Small intestine (tissue), 7 donors: ENCODE measurements around the gene GPR45. TPM values are rescaled to one million over a fixed set of nuclear protein-coding genes. Genes with fewer than 3 reads are reported as not detected.

Experiments used
- DNase-seq, 2 donors: peaks; one replicate each; pipeline versions ENCODE4 v3.0.0 to v3.0.0-alpha.2; 2013
- FAIRE-seq: peaks from 2 replicates; lab custom pipeline; 2012; peaks lifted over from hg19 to GRCh38; lab: Jason Lieb, UNC
- H3K27ac ChIP-seq, 3 donors: one replicate each; pipeline ENCODE4 v1.5.1; 2013; ENCODE audit warnings: low read length in 2 of 3, mild to moderate bottlenecking in 2 of 3, control low read depth in 1 of 3, inconsistent platforms in 1 of 3, low read depth in 1 of 3, moderate library complexity in 1 of 3
- H3K27me3 ChIP-seq, 3 donors: one replicate each; pipeline ENCODE4 v1.6.1; 2013; ENCODE audit warnings: low read length in 3 of 3, inconsistent platforms in 1 of 3; ENCODE audit not compliant: control insufficient read depth in 3 of 3, insufficient read depth in 3 of 3
- H3K36me3 ChIP-seq, 3 donors: one replicate each; pipeline ENCODE4 v1.6.1; 2013; ENCODE audit warnings: low read length in 3 of 3, inconsistent platforms in 1 of 3, low read depth in 1 of 3, mild to moderate bottlenecking in 1 of 3, moderate library complexity in 1 of 3; ENCODE audit not compliant: control insufficient read depth in 3 of 3, insufficient read depth in 2 of 3
- H3K4me1 ChIP-seq, 3 donors: one replicate each; pipeline ENCODE4 v1.6.1; 2013; ENCODE audit warnings: low read length in 2 of 3, inconsistent platforms in 1 of 3, low read depth in 1 of 3, mild to moderate bottlenecking in 1 of 3, moderate library complexity in 1 of 3; ENCODE audit not compliant: control insufficient read depth in 3 of 3, insufficient read depth in 2 of 3
- H3K4me3 ChIP-seq, 3 donors: one replicate each; pipeline ENCODE4 v1.5.1; 2013; ENCODE audit warnings: low read length in 3 of 3, control low read depth in 1 of 3, inconsistent platforms in 1 of 3, low read depth in 1 of 3, mild to moderate bottlenecking in 1 of 3, moderate library complexity in 1 of 3
- H3K9me3 ChIP-seq, 2 donors: one replicate each; pipeline ENCODE4 v1.6.1; 2013; ENCODE audit warnings: low read depth in 1 of 2, low read length in 1 of 2; ENCODE audit not compliant: control insufficient read depth in 2 of 2, insufficient read depth in 1 of 2
- WGBS, 3 donors: extraction: QIAGEN DNeasy Blood & Tissue Kit; methylation state at CpG; one replicate each; pipeline ENCODE4 v1.1.7; 2013; 5-methylcytosine and 5-hydroxymethylcytosine counted together
- polyA plus RNA-seq, 4 donors: library from polyadenylated mRNA; stranded (reverse) in 3 of 4; unstranded in 1 of 4; fragments of 200-250 nt in 3 of 4; fragments of 120-200 nt in 1 of 4; gene quantifications; one replicate each; pipeline versions ENCODE4 v1.2.1 to v1.2.3, GENCODE V29; 2013
- donor health status: healthy with polysubstance abuse.
- donor health status: control.
- donor health status: control.
- donor health status: Bipolar disorder and iron deficiency.
- donor health status: healthy.

The GPR45 gene
- polyA plus RNA-seq, 4 donors = 0.04 to 0.12 TPM; not detected in 2

DNA sequence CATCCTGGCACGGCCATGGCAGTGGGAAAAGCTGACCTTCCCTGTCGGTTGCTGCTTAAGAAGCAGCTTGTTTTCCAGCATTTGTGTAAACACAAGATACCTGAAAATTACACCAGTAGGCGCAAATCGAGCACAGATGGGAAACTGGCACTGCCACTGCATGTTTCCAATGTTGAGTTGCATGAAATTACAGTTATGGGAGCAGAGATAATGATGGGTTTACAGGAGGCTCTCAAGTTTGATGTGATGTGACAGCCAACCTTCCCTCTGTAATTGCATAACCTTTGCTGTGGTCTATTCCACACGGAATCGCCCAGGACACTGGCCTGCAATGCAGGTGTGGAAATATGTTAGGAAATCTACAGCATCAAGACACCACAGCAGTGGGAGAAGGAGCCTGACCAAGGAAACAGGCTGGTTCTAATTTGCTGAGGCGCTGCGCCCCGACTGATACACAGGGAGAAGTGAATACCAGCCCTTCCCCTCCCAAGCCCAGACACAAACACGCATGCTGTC lies 17.4 kb downstream of the GPR45 start:
- Histone ChIP-seq H3K36me3 (peaks cover 0 to 5% (median 0%) of the 10 kb centered on the region in 3 donors), H3K27me3 (no peaks in the 10 kb centered on the region), H3K4me3 (no peak overlapping the region), H3K9me3 (no peaks in the 10 kb centered on the region), H3K27ac (no peak overlapping the region), H3K4me1 (no peaks in the 10 kb centered on the region)
- DNase-seq (no peak), FAIRE-seq (no peak)
- WGBS, 3 donors = 79 to 84% (median 84%) methylated on average over 10 of the region's 10 CpGs

DNA sequence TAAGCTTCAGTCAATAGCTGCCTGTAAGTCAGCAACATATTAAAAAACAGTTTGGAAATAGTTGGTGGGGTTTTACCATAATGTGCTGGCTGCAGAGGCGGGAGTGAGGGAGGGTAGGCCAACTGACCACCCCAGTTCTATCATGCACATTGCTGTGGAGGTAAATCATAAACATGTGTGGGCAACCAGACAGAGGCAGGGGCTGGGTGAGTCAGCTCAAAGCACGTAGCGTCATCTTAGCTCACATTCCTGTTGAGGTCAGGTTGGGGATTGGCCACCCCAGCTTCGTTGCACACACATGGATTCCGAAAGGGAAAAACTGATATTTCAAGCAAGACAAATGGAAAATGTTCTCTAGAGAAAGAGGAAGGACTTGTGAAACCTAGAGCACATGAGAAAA lies 19.5 kb downstream of the GPR45 start:
- no peaks in the 10 kb centered on the region for H3K9me3 ChIP-seq
- H3K27ac ChIP-seq = no peak overlapping the region
- H3K4me1 ChIP-seq = no peaks in the 10 kb centered on the region
- no peak for FAIRE-seq
- DNase-seq = no peak
- H3K27me3 ChIP-seq = no peaks in the 10 kb centered on the region
- WGBS, 3 donors = 88 to 91% (median 89%) methylated on average over 5 of the region's 5 CpGs
- H3K4me3 ChIP-seq = no peak overlapping the region
- peaks cover 0 to 10% (median 0%) of the 10 kb centered on the region in 3 donors for H3K36me3 ChIP-seq

DNA sequence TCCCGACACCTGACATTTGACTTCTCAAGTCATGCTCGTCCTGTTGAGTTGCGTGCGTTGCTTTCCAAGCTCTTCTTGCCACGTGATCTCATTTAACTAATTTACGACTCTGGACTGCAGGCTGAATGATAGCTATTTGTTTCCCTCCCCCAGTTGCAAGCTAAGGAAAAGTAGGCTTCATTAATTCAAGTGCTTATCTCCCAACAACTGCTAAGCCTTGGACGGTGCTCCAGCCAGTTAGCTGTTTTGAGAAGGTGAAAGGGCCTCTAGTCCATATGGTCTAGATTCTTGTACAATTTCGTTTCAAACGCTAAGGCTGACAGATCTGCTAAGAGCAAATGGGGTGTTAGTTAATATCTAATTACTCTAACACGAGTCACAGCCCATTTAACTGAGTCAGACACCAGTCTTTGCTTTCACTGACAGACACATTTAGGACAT lies 21.1 kb downstream of the GPR45 start:
- Histone ChIP-seq H3K27me3 (no peaks in the 10 kb centered on the region), H3K4me1 (no peaks in the 10 kb centered on the region), H3K9me3 (no peaks in the 10 kb centered on the region), H3K27ac (no peak overlapping the region), H3K36me3 (peaks cover 0 to 23% (median 2%) of the 10 kb centered on the region in 3 donors), H3K4me3 (no peak overlapping the region)
- 81 to 84% (median 82%) methylated on average over 10 of the region's 10 CpGs for WGBS, 3 donors
- no peak for FAIRE-seq
- no peak for DNase-seq

DNA sequence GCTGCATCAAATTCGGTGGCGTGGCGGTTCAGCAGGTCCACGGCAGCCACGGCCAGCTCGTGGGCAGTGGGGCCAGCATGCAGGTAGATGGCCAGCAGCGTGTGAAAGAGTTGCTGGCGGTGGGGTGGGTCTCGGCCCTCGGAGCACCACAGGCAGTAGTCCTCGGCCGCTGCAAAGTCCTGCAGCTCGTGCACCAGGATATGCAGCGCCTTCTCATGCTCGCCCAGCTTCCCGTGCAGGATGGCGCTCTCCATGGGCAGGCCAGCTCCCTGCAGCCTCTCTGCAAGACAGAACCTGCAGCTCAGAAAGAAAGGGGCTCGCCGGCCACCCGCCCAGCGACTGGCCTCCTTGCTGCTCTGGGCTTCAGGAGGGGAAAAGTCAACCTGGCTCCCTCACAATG lies 27.9 kb downstream of the GPR45 start:
- peaks cover 9 to 65% (median 11%) of the 10 kb centered on the region in 3 donors for H3K36me3 ChIP-seq
- no peak for FAIRE-seq
- H3K9me3 ChIP-seq = no peaks in the 10 kb centered on the region
- H3K27ac ChIP-seq = no peak overlapping the region
- WGBS, 3 donors = 94 to 97% (median 96%) methylated on average over 21 of the region's 21 CpGs
- DNase-seq = no peak
- H3K4me3 ChIP-seq = no peak overlapping the region
- H3K4me1 ChIP-seq = no peaks in the 10 kb centered on the region
- no peaks in the 10 kb centered on the region for H3K27me3 ChIP-seq

DNA sequence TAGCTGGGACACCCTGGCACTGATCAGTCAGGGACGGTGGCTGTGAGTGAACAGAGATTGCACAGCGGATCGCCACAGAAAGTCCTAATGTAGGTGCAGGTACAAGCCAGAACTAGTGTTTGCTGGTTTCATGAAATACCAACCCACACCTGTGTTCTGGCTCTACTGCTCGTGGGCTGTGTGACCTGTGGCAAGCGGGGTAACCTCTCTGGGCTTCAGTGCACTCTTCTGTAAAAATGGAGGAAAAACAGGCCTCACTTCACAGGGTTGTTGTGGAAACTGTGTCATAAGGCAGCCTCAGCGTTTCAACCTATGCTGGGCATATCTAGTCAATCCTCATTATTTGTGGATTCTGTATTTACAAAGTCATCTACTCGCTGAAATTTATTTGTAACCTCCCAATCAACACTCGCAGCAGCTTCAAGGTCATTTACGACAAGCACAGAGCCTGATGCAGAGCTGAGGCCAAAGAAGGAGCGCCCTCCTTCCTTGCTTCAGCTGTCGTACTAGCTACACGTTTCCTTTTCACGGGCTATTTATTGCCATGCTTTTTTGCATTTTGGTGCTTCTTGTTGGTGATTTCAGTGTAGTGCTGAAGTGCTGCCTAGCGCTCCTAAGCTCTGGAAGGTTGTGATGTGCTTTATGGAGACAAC lies 30.0 kb downstream of the GPR45 start:
- 93 to 94% (median 93%) methylated on average over 14 of the region's 14 CpGs for WGBS, 3 donors
- FAIRE-seq (no peak), DNase-seq (no peak)
- no peaks in the 10 kb centered on the region for H3K9me3 ChIP-seq
- no peaks in the 10 kb centered on the region for H3K27me3 ChIP-seq
- no peaks in the 10 kb centered on the region for H3K4me1 ChIP-seq
- no peak overlapping the region for H3K4me3 ChIP-seq
- no peak overlapping the region for H3K27ac ChIP-seq
- peaks cover 9 to 68% (median 18%) of the 10 kb centered on the region in 3 donors for H3K36me3 ChIP-seq

DNA sequence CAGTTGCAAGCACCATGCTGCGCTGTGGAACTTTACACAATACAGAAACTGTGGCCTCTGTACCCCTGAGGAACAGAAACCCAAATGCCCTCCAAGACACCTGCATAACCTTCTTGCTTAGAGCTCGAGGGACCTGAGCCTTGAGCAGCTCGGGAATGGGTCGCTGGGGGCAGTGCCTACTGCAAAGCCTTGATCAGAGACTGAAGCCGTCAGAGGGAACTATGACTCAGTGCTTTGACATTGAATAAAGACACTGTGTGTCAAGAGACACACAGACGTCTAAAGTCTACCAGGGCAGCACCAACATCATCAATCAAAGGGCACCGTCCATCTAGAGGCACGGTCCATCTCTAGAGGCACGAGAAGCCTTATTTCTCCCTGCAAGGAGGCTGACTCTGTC lies 30.6 kb downstream of the GPR45 start:
- Histone ChIP-seq H3K27ac (no peak overlapping the region), H3K4me3 (no peak overlapping the region), H3K4me1 (no peaks in the 10 kb centered on the region), H3K36me3 (peaks cover 9 to 65% (median 20%) of the 10 kb centered on the region in 3 donors), H3K27me3 (no peaks in the 10 kb centered on the region), H3K9me3 (no peaks in the 10 kb centered on the region)
- FAIRE-seq = no peak
- peak in 1 of 2 donors; percentile 35 for DNase-seq
- WGBS, 3 donors = 81 to 84% (median 81%) methylated on average over 9 of the region's 9 CpGs

DNA sequence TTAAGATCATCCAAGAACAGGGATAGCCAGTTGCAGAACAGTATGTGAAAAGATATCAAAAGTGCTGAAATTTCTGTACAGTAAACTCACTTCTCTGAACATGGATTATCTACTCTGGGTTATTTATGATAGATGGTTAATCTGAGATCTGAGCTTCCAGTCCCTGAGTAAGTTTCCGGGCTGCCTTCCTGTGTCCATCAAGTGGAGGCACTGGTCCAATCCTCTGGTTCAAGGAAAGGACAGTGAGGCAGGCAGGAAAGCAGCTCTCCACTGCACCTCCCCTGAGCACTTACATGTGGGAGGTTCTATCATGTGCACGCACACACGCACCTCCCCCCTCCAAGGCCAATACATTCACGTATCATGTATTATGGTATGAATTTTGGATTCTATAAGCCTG lies 32.5 kb downstream of the GPR45 start:
- H3K27ac ChIP-seq = no peak overlapping the region
- no peaks in the 10 kb centered on the region for H3K9me3 ChIP-seq
- DNase-seq (no peak), FAIRE-seq (no peak)
- no peaks in the 10 kb centered on the region for H3K4me1 ChIP-seq
- H3K27me3 ChIP-seq = no peaks in the 10 kb centered on the region
- H3K36me3 ChIP-seq = peaks cover 9 to 67% (median 20%) of the 10 kb centered on the region in 3 donors
- WGBS, 3 donors = 79 to 88% (median 87%) methylated on average over 4 of the region's 4 CpGs
- H3K4me3 ChIP-seq = no peak overlapping the region

DNA sequence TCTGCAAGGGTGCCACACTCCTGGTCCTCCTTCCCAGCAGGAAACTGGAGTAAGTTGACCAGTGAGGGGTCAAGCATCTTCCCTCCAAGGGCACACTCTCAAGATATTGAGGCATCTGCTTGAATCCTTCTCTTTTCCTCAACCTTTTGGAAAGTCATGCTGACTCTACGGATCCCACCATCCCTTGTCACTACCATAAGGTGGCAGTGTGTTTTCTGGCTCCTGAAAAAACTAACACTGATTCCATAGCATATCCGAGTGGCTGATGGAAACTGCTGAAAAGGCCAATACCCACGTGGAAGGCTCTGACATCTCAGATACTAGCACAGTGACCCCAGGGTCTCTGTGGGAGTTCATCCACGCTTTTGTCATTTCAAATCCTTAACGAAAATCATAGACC lies 37.1 kb downstream of the GPR45 start:
- Histone ChIP-seq H3K36me3 (peaks cover 3 to 64% (median 19%) of the 10 kb centered on the region in 3 donors), H3K4me1 (no peaks in the 10 kb centered on the region), H3K27me3 (no peaks in the 10 kb centered on the region), H3K9me3 (no peaks in the 10 kb centered on the region), H3K27ac (no peak overlapping the region), H3K4me3 (no peak overlapping the region)
- DNase-seq = no peak
- WGBS, 3 donors = 75 to 80% (median 76%) methylated on average over 5 of the region's 5 CpGs
- FAIRE-seq = no peak
